OCI-LY7 (cell line): Measurements from ENCODE around the gene FITM1. TPM values are rescaled to one million over a fixed set of nuclear protein-coding genes. Genes with fewer than 3 reads are reported as not detected.

Source experiments
- BruUV-seq: library from RNA; stranded (reverse); fragments of 400-500 nt; replicated peaks from 2 replicates; lab custom pipeline; 2021; lab: Mats Ljungman, UMichigan
- CTCF ChIA-PET: fragments of 300-600 bp; sonication (Branson Sonifier 250); formaldehyde crosslinking; loops from one replicate; lab custom pipeline; 2022; ENCODE audit warnings: antibody characterized with exemption; ENCODE audit not compliant: unreplicated experiment; lab: Charles Lee
- POLR2A ChIA-PET: fragments of 300-600 bp; sonication (Branson Sonifier 250); formaldehyde crosslinking; loops from one replicate; lab custom pipeline; 2022; ENCODE audit warnings: antibody characterized with exemption; lab: Charles Lee
- DNase-seq: peaks from one replicate; pipeline ENCODE4 v3.0.0-alpha.2; 2015; ENCODE audit warnings: low spot score
- H2AFZ ChIP-seq: fragments of 200-600 bp; sonication (generic), shearing (Covaris generic); 2 replicates; pipeline ENCODE4 v1.6.1; 2014; ENCODE audit warnings: mild to moderate bottlenecking, antibody characterized with exemption, low read length, moderate library complexity
- H3K27ac ChIP-seq: fragments of 200-600 bp; sonication (generic); 2 replicates; pipeline ENCODE4 v1.5.1; 2014; ENCODE audit warnings: mixed run types, low read depth, mild to moderate bottlenecking, moderate library complexity, low read length, inconsistent platforms; ENCODE audit not compliant: poor library complexity, severe bottlenecking
- H3K36me3 ChIP-seq: fragments of 200-600 bp; sonication (generic); 2 replicates; pipeline ENCODE4 v1.6.1; 2014; ENCODE audit warnings: mild to moderate bottlenecking, antibody characterized with exemption, low read length, moderate library complexity, mixed read lengths; ENCODE audit not compliant: insufficient read depth
- H3K4me1 ChIP-seq: fragments of 200-600 bp; sonication (generic); 2 replicates; pipeline ENCODE4 v1.5.1; 2014; ENCODE audit warnings: mild to moderate bottlenecking, low read length; ENCODE audit not compliant: insufficient read depth, poor library complexity, severe bottlenecking
- H3K4me2 ChIP-seq: fragments of 200-600 bp; sonication (generic); 2 replicates; pipeline ENCODE4 v1.6.1; 2014; ENCODE audit warnings: mild to moderate bottlenecking, low read length
- H3K4me3 ChIP-seq: fragments of 200-600 bp; sonication (generic); 2 replicates; pipeline ENCODE4 v1.5.1; 2014; ENCODE audit warnings: mild to moderate bottlenecking, low read depth, low read length; ENCODE audit not compliant: poor library complexity, severe bottlenecking
- H3K79me2 ChIP-seq: fragments of 200-600 bp; sonication (generic); 2 replicates; pipeline ENCODE4 v1.6.1; 2016; ENCODE audit warnings: low read depth, mild to moderate bottlenecking, low read length, moderate library complexity, mixed read lengths; ENCODE audit not compliant: insufficient read depth
- H3K9me2 ChIP-seq: fragments of 200-600 bp; sonication (generic); 2 replicates; pipeline ENCODE4 v1.6.1; 2016; ENCODE audit warnings: mild to moderate bottlenecking, low read length, mixed read lengths; ENCODE audit not compliant: insufficient read depth
- H3K9me3 ChIP-seq: fragments of 200-600 bp; sonication (generic); 2 replicates; pipeline ENCODE4 v1.6.1; 2014; ENCODE audit warnings: mild to moderate bottlenecking, mixed run types, low read length, mixed read lengths
- H4K20me1 ChIP-seq: fragments of 200-600 bp; sonication (generic); 2 replicates; pipeline ENCODE4 v1.6.1; 2014; ENCODE audit warnings: mild to moderate bottlenecking, antibody characterized with exemption, low read length, moderate library complexity, mixed read lengths; ENCODE audit not compliant: insufficient read depth
- CTCF ChIP-seq: fragments of 200-600 bp; sonication (generic); conservative IDR thresholded peaks from 2 replicates; pipeline ENCODE4 v1.5.1; 2014; ENCODE audit warnings: mild to moderate bottlenecking, antibody characterized with exemption, low read length, moderate library complexity, mixed read lengths
- EZH2phosphoT487 ChIP-seq: fragments of 200-600 bp; sonication (generic); IDR thresholded peaks from 2 replicates; pipeline ENCODE4 v1.6.1; 2018; ENCODE audit warnings: low read depth, borderline replicate concordance, mild to moderate bottlenecking, mixed run types, antibody characterized with exemption, low read length, moderate library complexity, mixed read lengths
- intact Hi-C: fragments of 100-400 bp; cut with micrococcal nuclease; formaldehyde crosslinking; loops from one replicate; pipeline ENCODE4 v1.10.0; 2022; ENCODE audit not compliant: unreplicated experiment
- total RNA-seq, 2 experiments: library from RNA; depleted of rRNA in 1 of 2; stranded (reverse); fragments of >200 nt in 1 of 2; shearing (Covaris generic) in 1 of 2; gene quantifications; 2 replicates each; pipeline ENCODE4 v1.2.3, GENCODE V29; 2014 to 2022

The FITM1 gene
- total RNA-seq, 2 experiments from 2014 or later = 0.28 to 0.97 TPM

- BruUV-seq = no TSS peak
- Histone ChIP-seq H3K9me2 (no peaks in the 10 kb centered on the region), H3K79me2 (peaks cover 19% of the 10 kb centered on the region; the same call in 1 of the 2 replicates), H4K20me1 (no peaks in the 10 kb centered on the region), H2AFZ (no peak overlapping the region), H3K4me1 (peaks cover 17% of the 10 kb centered on the region), H3K9me3 (no peaks in the 10 kb centered on the region), H3K4me3 (no peak overlapping the region), H3K4me2 (no peak overlapping the region), H3K27ac (no peak overlapping the region), H3K36me3 (peaks cover 49% of the 10 kb centered on the region)
- CTCF ChIA-PET = interaction anchor here (1.1 kb wide), 1 partner anchor 12 kb away, joined by 4 read pairs; the partner anchor contains the start of gene IRF9
- no peak for DNase-seq
- intact Hi-C loops = loop anchor here (10.0 kb wide), 1 partner anchor 845 kb away; the partner anchor contains the start of genes BCL2L2 and PPP1R3E
- POLR2A ChIA-PET = interaction anchor here (1.1 to 3.9 kb wide), 2 partner anchors 54 to 55 kb away, joined by 3 to 20 read pairs; partner anchors contain the start of gene PCK2
- TF ChIP-seq CTCF (no peak), EZH2phosphoT487 (no peak)
Measured at GRCh38 chr14:24149302-24149969, 19.0 kb downstream of the FITM1 start.

GRCh38 chr14:24150061-24150460 is 19.6 kb downstream of the FITM1 start:
- DNase-seq = no peak
- no peak for TF ChIP-seq EZH2phosphoT487
- no peak for TF ChIP-seq CTCF
- no peaks in the 10 kb centered on the region for H4K20me1 ChIP-seq
- POLR2A ChIA-PET = interaction anchor here (1.1 kb wide), 1 partner anchor 55 kb away, joined by 3 read pairs; no protein-coding TSS in a partner anchor
- CTCF ChIA-PET = interaction anchor here (2.2 kb wide), 1 partner anchor 11 kb away, joined by 6 read pairs; the partner anchor contains the start of gene IRF9
- no peak overlapping the region for H2AFZ ChIP-seq
- H3K27ac ChIP-seq = no peak overlapping the region
- peaks cover 19% of the 10 kb centered on the region; the same call in 1 of the 2 replicates for H3K79me2 ChIP-seq
- peaks cover 16% of the 10 kb centered on the region for H3K4me1 ChIP-seq
- H3K4me3 ChIP-seq = no peak overlapping the region
- H3K36me3 ChIP-seq = peaks cover 49% of the 10 kb centered on the region
- H3K9me2 ChIP-seq = no peaks in the 10 kb centered on the region
- BruUV-seq = no TSS peak
- H3K9me3 ChIP-seq = no peaks in the 10 kb centered on the region
- intact Hi-C loops = no loop called here
- H3K4me2 ChIP-seq = no peak overlapping the region
